Stimulated activated CD4-positive, alpha-beta T cell treated with anti-CD3 and anti-CD28 coated beads, Interleukin-4, amount 100 ng/mL, for 24 hours (primary cell): Measurements from ENCODE around the gene ASCL2.
"Not testable (repeated sequence)": the region's sequence is repeated elsewhere in the genome, so short reads cannot be mapped to it uniquely, and the experiment has no call there.

Experiments used
- DNase-seq: peaks from one replicate; pipeline ENCODE4 v3.0.0-alpha.2; 2020

The ASCL2 gene

DNA sequence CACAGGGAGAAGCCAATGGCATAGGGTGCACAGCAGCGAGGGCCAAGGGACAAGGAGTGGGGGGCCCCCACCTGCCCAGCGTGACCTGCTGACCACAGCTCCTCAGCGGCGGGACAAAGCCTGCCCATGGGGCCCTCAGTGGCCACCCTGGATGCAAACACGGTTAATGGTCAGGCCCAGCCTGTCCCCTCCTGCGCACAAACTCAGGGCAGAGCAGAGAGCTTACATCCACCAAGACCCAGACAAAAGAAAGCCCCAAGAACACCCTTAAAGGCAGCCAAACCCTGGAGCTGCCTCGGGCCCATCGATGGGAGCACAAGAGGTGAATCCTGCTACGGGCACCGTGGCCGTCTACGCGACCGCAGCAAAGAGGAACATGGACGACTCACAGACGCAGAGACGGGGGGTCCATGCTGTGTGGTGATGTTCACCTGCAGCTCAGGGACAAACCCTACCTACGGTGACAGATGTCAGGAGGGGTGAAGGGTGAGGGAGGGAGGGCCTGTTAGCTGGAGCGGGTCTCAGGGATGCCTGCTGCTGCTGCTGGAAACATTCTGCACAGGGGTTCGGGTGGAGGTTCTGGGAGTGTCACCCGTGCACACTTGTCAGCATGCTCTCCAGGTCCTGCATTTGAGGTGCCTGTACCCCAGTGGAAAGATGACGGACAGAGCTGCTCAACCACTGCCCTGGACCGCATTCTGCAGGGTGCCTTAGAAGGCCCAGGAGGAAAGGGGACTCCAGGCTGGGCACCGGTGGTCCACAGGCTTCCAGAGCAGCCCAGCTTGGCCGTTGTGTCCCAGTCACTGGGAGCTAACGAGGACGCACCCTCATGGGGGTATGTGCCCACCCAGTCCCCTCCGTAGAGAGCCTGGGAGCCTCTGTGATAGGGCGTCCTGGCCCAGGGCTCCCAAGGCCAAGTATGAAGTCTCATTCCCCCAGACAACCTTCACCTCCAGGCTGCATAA is 11.6 kb downstream of the ASCL2 start:
- no peak for DNase-seq

GRCh38 chr11:2256951-2257700 is 13.3 kb downstream of the ASCL2 start:
- no peak for DNase-seq

GRCh38 chr11:2256293-2256913 is 14.0 kb downstream of the ASCL2 start:
- DNase-seq = no peak

GRCh38 chr11:2252018-2252417 is 18.4 kb downstream of the ASCL2 start:
- DNase-seq = no peak

DNA sequence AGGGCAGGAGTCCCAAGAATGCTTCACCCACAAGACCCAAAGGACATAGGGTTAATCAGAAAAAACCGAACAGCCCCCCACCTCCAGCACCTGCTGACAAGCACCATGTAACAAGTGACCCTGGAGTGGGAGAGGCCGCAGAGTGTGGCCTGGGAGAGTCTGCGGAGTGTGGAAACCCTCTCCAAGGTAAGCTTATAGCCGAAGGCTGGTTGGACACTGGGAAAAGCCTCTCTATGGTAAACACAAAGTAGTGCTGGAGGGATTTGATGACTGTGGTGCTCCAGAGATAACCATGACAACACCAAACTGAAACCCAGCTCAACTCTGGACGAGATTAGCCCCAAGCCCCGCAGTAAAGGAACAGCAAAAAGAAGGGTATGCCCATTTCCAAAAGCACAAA is 19.2 kb downstream of the ASCL2 start:
- no peak for DNase-seq

GRCh38 chr11:2250485-2250884 is 19.9 kb downstream of the ASCL2 start:
- DNase-seq = no peak

- no peak for DNase-seq
Measured at GRCh38 chr11:2250041-2250440, 20.3 kb downstream of the ASCL2 start.

- DNase-seq = no peak
Measured at GRCh38 chr11:2249189-2249916, 21.0 kb downstream of the ASCL2 start.

- no peak for DNase-seq
Measured at GRCh38 chr11:2248762-2249161, 21.6 kb downstream of the ASCL2 start.

DNA sequence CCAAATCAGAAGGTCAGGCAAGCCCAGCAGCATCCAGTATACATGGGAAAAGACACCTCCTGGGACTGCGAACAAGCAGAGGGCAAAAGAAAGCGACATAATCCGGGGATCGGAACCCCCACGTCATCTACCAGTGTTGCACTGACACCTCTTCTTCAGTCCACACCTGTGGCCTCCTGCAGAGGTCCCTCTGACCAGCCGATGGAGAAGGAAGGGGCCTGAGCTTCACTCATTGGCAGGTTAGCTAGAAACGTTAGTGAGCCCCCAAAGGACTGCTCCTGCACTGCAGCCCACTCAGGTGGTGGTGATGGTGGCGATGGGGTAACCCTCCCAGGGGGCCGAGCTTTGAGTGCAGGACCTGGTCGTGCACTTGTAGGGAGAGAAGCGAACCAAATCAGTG is 22.1 kb downstream of the ASCL2 start:
- no peak for DNase-seq

DNA sequence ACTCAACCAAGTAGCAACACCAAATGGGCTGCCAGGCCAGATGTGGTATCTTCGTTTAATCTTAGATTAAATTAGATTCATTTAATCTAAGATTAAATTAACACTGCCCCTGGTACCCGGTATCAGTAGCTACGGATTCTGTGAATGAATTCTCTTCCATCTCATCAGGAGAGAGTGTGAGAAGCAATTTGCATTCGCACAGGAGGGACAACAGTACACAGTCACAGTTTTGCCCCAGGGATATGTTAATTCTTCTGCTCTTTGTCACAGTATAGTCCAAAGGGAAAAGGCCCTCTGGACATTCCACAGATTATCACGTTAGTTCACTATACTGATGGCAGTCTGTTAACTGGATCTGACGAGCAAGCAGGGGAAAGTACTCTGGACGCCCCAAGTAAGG is 22.9 kb downstream of the ASCL2 start:
- DNase-seq = no peak

DNA sequence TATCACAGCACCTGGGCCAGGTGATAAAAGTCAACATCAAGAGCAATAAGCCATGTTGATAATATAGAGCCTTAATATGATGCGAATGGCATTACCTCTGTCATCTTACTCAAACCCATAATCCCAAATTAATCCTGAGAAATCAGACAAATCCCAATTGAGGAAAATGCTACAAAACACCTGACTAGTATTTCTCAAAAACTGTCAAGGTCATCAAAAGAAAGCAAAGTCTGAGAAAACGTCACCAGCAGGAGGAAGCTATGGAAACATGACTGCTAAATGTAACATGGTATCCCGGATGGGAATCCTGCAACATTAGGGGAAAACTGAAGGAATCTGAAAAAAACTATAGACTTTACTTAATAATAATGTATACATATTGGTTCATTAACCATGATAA is 29.6 kb downstream of the ASCL2 start:
- no peak for DNase-seq

DNA sequence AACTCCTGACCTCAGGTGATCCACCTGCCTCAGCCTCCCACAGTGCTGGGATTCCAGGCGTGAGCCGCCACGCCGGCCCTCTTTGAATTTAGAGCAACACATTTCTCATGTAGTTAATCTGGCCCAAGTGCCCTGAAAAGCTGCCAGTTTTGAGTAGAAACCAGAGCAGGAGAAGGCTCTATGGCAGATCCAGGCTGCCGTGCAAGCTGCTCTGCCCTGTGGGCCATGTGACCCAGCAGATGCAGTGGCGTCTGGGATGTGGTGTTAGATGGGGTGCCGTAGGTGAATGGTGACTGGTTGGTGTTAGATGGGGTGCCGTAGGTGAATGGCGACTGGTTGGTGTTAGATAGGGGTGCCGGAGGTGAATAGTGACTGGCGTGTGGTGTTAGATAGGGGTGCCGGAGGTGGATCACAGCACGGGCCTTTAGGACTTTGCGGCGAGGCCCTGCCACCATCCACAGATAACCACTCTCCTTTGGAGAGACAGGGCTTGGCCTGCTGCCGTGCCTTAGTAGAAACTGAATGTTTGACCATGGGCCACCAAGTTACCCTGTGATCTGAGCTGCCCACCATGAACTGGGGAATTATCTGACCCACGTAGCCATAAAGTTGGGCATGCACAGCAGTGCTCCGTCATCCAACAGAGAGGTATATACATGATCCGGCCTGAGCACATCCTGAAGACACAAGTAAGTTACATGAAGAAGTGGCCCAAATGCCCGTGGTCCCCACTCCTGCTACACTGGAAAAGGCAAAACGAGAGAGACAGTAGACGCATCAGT is 32.7 kb downstream of the ASCL2 start:
- DNase-seq = no peak

DNA sequence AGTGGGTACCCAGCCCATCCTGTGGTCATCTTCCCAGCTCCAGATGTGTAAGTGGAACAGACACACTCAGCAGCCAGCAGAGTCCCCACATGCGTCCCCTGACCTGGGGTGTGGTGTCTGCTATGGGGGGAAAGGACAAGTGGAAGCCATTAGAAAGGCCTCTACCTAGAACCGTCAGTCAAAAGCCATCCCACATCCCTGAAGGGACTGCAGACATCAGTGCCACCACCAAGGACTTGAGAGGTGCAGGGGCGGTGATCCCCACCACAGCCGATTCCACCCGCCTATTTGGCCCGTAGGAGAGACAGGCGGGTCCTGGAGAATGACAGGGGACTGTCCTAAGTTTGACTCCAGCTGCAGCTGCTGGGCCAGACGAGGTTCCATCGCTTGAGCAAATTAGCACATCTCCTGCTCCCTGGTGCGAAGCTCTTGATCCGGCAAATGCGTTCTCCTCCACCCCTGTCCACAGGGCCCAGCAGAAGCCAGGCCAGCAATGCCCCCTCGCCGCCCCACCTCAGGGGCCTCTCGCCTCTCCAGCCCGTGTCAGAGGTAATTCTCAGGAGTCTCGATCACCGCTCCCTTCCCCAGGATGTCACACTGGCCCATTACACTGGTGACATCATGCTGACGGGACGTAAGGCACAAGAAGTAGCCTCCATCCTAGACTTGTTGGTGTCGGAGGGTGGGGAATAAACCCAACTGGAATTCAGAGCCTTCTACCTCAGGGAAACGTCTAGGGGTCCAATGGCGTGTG is 33.8 kb downstream of the ASCL2 start:
- DNase-seq = not testable (repeated sequence)

DNA sequence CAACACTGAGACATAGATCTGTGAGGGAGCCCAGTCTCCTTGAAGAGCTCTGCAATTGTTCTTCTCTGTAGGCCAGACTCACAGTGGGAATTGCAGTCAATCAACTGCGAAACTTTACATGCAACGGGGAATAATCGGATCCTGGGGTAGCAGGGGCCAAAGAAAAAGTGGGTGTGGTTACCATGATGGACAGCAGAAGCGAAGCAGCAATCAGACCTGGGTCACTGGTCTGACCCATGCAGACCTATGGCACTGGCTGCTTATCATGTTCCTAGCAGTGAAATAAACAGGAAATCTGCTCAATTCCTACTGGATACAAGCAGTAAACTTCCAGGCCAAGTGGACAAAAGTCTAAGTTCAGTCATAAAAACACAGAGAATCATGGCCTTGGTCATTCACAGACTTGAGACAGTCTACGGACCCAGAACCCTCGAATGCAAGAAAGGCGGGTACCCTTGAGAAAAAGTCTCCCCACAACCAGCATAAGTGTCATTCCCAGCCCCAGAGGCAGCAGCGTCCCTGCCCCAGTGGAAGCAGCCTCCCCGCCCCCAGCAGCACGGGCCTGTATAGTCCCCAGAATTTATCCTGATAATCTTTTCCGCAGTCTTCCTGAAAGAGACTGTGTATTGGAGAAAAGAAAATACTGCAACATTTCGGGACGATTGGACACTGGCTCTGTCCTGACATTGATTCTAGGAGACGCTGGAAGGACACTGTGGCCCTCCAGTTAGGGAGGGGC is 34.6 kb downstream of the ASCL2 start:
- DNase-seq = no peak

DNA sequence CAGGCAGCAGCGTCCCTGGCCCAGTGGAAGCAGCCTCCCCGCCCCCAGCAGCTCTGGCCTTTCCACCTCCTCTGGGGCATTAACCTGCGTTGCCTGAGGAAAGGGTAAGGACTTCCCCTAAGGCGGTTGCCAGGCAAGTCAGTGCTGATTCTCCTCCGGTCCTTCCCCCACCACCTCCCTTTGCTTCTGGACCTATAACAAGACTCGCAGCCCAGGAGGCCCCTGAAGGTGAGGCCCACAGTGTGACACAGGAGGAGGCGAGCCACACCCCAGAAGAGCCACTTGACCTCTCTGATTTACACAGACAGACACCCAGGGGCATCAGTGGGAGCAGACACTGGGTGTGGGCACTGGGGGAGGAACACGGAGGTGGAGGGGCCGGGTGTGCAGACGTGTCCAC is 35.4 kb downstream of the ASCL2 start:
- DNase-seq = no peak

- no peak for DNase-seq
Measured at GRCh38 chr11:2233693-2234455, 36.5 kb downstream of the ASCL2 start.

GRCh38 chr11:2229713-2230297 is 40.6 kb downstream of the ASCL2 start:
- DNase-seq = no peak

GRCh38 chr11:2224254-2224653 is 46.1 kb downstream of the ASCL2 start:
- DNase-seq = no peak
